GM12872 (cell line): ENCODE results near the gene ORC5.

ENCODE experiments used
- CTCF ChIP-seq: IDR thresholded peaks from 3 replicates; pipeline ENCODE4 v1.5.1; 2011; ENCODE audit warnings: low read depth, mild to moderate bottlenecking, low read length, moderate library complexity; ENCODE audit not compliant: insufficient read depth

ORC5 gene

DNA sequence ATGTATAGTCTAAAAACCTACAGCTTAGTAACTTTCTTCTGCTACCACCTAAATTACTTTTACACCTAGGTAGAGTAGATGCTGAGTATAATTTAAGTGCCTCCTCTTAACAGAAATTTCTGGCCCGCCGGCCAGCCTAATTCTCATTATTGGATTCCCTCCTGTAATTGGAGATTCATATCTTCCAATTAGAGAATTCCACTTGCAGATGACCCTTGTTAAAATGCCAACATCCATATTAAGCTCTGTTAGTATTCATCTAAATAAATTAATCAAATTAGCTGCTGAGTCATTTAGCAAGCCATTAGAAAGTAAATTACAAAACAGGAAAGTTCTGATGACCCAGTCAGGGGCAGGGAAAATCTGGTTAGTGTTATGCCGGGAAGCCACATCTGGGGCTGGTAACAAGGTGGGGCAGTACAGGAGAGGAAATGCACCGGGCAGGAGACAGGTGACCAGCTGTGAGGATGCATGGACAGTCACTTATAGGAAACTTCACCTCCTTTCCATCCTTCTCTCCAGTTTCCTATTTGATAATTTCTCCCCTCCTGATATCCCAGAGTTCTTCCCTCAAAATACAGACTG, 82.8 kb downstream of the ORC5 start:
- TF ChIP-seq CTCF: no peak

GRCh38 chr7:104124469-104124868, 83.3 kb downstream of the ORC5 start:
- TF ChIP-seq CTCF: no peak

DNA sequence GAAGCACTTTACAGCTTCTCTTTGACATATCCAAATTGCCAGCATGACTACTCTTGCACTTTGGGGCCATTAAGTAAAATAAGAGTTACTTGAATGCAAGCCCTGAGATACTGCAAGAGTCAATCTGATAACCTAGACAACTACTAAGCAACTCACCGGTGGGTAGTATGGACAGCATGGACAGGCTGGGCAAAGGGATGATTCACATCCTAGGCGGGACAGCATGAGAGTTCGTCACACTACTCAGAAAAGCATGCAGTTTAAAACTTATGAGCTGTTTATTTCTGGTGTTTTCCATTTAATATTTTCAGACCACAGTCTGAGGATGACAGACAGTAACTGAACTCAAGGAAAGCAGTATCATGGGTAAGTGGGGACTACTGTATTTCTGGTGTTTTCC, 84.0 kb downstream of the ORC5 start:
- TF ChIP-seq CTCF: no peak

GRCh38 chr7:104113788-104114187, 94.0 kb downstream of the ORC5 start:
- TF ChIP-seq CTCF: no peak

DNA sequence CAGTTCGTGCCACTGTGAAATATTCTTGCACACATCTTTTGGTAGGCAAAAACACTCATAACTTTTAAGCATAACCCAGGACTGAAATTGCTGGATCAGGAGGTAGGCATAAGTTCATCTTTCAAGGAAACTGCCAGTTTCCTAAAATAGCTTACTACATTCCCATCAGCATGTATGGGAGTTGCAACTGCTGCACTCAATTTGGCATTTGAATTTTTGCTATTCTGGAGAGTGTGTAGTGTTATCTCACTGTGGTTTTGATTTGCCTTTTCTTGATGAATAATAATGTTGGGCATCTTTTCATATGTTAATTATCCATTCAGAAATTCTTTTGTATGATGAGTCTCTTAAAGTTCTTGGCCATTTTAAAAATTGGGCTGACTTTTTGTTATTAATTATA, 95.2 kb downstream of the ORC5 start:
- no peak for TF ChIP-seq CTCF

GRCh38 chr7:104111271-104111670, 96.5 kb downstream of the ORC5 start:
- TF ChIP-seq CTCF: no peak

DNA sequence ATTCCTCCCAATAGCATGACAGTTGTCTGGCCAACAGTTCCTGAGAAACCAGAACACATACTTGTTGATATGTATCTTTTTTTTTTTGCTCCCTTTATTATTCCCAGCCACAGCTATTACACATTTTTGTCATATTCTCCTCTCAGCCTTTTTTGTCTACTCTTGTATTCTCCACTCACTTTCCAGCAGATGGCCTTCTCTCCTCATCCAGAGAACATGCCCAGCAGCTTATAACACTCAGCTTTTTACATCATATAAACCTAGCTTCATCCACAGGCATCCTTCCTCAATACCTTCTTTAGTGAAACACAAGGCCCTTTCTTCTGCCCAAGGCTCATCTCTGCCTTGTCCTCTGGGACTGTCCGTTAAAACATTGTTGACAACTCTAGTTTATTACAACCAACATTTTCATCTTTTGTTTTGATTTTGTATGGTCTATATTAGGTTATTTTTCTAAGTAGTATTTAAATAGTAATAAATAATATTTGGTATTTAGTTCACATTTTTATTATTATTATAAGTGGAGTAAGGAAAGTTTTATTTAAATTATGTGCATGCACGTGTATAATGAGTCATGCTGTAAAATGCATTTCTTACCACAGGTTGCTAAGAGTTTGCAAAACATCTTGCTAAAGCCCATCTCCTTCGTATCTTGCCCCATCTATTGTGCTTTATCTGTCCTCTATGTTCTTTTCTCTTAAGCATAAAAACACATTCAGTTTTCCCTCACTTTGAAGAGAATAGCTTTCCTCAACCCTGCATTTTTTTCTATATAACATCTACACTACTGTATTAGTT, 101.5 kb downstream of the ORC5 start:
- TF ChIP-seq CTCF: no peak
